Activated CD8-positive, alpha-beta memory T cell treated with anti-CD3 and anti-CD28 coated beads, Interleukin-2, amount 50 U/mL, for 24 hours (primary cell): ENCODE results near the gene PTCD3.

Experiments
- DNase-seq: peaks from one replicate; pipeline ENCODE4 v3.0.0-alpha.2; 2020; ENCODE audit errors: extremely low read depth

PTCD3 gene

GRCh38 chr2:86143926-86144685 is 38.1 kb downstream of the PTCD3 start:
- no peak for DNase-seq

- no peak for DNase-seq
Observed at GRCh38 chr2:86147793-86148192, 41.8 kb downstream of the PTCD3 start.

GRCh38 chr2:86150502-86150901 is 44.5 kb downstream of the PTCD3 start:
- no peak for DNase-seq

GRCh38 chr2:86157009-86157556 is 51.0 kb downstream of the PTCD3 start:
- DNase-seq = no peak

- no peak for DNase-seq
Observed at GRCh38 chr2:86158286-86158685, 52.3 kb downstream of the PTCD3 start.

GRCh38 chr2:86160156-86160952 is 54.3 kb downstream of the PTCD3 start:
- no peak for DNase-seq

- DNase-seq = no peak
Observed at GRCh38 chr2:86170449-86170848, 64.4 kb downstream of the PTCD3 start.

GRCh38 chr2:86171295-86171694 is 65.3 kb downstream of the PTCD3 start:
- no peak for DNase-seq

- no peak for DNase-seq
Observed at GRCh38 chr2:86172610-86173009, 66.6 kb downstream of the PTCD3 start.

- DNase-seq = no peak
Observed at GRCh38 chr2:86174445-86174844, 68.4 kb downstream of the PTCD3 start.

GRCh38 chr2:86175828-86176227 is 69.8 kb downstream of the PTCD3 start:
- DNase-seq = no peak

- DNase-seq = no peak
Observed at GRCh38 chr2:86176597-86176996, 70.6 kb downstream of the PTCD3 start.

- DNase-seq = no peak
Observed at GRCh38 chr2:86185517-86186212, 79.6 kb downstream of the PTCD3 start.

GRCh38 chr2:86186431-86186830 is 80.4 kb downstream of the PTCD3 start:
- no peak for DNase-seq

- no peak for DNase-seq
Observed at GRCh38 chr2:86189782-86190416, 83.9 kb downstream of the PTCD3 start.
